ENCODE results near the gene FAM47C. TPM values are rescaled to one million over a fixed set of nuclear protein-coding genes. Genes with fewer than 3 reads are reported as not detected.
"Not testable (repeated sequence)": the region's sequence is repeated elsewhere in the genome, so short reads cannot be mapped to it uniquely, and the experiment has no call there.

The FAM47C gene
- total RNA-seq, 1 donor from 2014 or later: not detected

DNA sequence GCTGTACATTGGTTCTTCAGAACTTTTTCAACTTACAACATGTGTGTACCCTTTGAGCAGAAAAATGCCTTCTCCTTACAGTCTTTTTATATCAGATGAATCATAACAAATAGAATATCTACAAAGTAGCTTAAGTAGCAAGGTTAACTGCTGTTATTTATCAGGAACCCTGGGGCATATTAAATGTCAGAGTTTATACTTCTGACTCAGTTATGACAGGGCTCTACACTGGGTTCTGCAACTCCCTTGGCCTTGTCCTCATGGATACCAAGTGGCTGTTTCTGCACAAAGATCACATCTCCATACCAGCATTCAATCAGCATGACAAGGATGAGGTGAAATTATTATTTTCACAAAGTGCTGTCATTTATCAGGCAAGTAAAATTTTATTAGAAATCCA lies 49.4 kb downstream of the FAM47C start:
- DNase-seq (ENCODE audit: missing footprints); intact Hi-C loops (cut with DNase I); ATAC-seq: not testable (repeated sequence)

DNA sequence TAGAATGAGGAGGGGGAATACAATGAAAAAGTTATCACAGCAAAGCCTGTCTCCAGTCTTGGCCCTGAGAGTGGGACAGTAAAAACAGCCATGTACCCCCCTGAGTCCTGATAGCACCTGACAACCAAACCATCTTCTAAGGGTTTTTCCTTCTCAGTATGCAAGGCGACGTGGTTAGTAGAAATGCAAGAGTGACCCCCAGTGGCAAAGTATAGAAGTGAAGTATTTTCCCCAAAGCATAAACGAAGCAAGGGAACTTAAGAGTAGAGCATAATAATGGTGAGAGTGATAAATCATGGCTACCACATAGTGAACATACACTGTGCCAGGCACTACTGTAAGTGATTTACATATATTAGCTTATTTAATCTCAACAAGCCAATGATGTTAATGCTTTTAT lies 52.8 kb downstream of the FAM47C start:
- no peak for DNase-seq (ENCODE audit: missing footprints)
- intact Hi-C loops (cut with DNase I): no loop called here
- no peak for ATAC-seq

All from Right ventricle myocardium inferior (tissue), 1 donor.